WERI-Rb-1 (cell line): ENCODE results near the gene EPN3.
A peak's percentile ranks its signal among the peaks of the same experiment; 100 is the strongest.

Source experiments
- DNase-seq: peaks from one replicate; pipeline ENCODE4 v3.0.0-alpha.2; 2020
- H3K27ac ChIP-seq: fragments of 250-450 bp; sonication (Bioruptor Pico); 2 replicates; pipeline ENCODE4 v1.5.1; 2020; ENCODE audit warnings: mild to moderate bottlenecking, moderate library complexity
- H3K27me3 ChIP-seq: fragments of 250-450 bp; sonication (Bioruptor Pico); 2 replicates; pipeline ENCODE4 v1.5.1; 2021; ENCODE audit warnings: mild to moderate bottlenecking, low read depth, moderate library complexity; ENCODE audit not compliant: insufficient read depth, severe bottlenecking
- H3K36me3 ChIP-seq: fragments of 250-450 bp; sonication (Bioruptor Pico); 2 replicates; pipeline ENCODE4 v1.5.1; 2020; ENCODE audit warnings: mild to moderate bottlenecking, moderate library complexity
- H3K4me3 ChIP-seq: 2 replicates; pipeline ENCODE4 v1.5.1; 2011; ENCODE audit warnings: low read depth, mild to moderate bottlenecking, control low read depth, low read length
- H3K9me3 ChIP-seq: fragments of 250-450 bp; sonication (Bioruptor Pico); 2 replicates; pipeline ENCODE4 v1.5.1; 2021; ENCODE audit warnings: mild to moderate bottlenecking, moderate library complexity; ENCODE audit not compliant: severe bottlenecking
- CTCF ChIP-seq: IDR thresholded peaks from 2 replicates; pipeline ENCODE4 v1.5.1; 2011; ENCODE audit warnings: low read depth, mild to moderate bottlenecking, control low read depth, inconsistent platforms, low read length

Gene EPN3

GRCh38 chr17:50562242-50563091 lies 29.9 kb downstream of the EPN3 start:
- peak overlapping the region; percentile 52 for H3K27ac ChIP-seq
- no peak for TF ChIP-seq CTCF
- H3K27me3 ChIP-seq = no peaks in the 10 kb centered on the region
- peak overlapping the region; percentile 78 for H3K4me3 ChIP-seq
- H3K9me3 ChIP-seq = no peaks in the 10 kb centered on the region
- peaks cover 15% of the 10 kb centered on the region for H3K36me3 ChIP-seq
- no peak for DNase-seq

GRCh38 chr17:50563092-50563511 lies 30.6 kb downstream of the EPN3 start:
- Histone ChIP-seq H3K36me3 (peaks cover 21% of the 10 kb centered on the region), H3K4me3 (peak overlapping the region; percentile 78), H3K9me3 (no peaks in the 10 kb centered on the region), H3K27me3 (no peaks in the 10 kb centered on the region), H3K27ac (peak overlapping the region; percentile 52)
- TF ChIP-seq CTCF = peak; percentile 73
- peak; percentile 74 for DNase-seq

DNA sequence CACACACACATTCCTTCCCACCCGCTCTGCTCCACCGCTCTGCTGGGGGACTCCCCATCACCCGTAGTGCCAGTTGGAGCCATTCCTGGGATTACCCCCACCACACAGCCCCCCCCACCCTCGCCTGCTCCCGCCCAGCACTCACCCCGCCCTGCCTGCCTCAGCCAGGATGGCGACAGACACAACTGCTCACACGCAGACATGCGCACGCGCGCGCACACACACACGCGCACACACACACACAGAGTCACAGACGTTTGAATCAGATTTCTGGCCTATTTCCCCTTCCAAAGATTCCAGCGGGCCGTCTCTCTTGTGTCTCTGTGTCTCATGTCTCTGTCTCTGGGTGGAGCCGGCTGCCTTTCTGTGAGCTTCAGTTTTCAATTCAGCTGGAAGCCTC lies 32.4 kb downstream of the EPN3 start:
- H3K27me3 ChIP-seq = no peaks in the 10 kb centered on the region
- H3K4me3 ChIP-seq = no peak overlapping the region
- TF ChIP-seq CTCF = no peak
- H3K9me3 ChIP-seq = no peaks in the 10 kb centered on the region
- H3K36me3 ChIP-seq = peaks cover 36% of the 10 kb centered on the region
- peak overlapping the region; percentile 41 for H3K27ac ChIP-seq
- DNase-seq = peak; percentile 61

DNA sequence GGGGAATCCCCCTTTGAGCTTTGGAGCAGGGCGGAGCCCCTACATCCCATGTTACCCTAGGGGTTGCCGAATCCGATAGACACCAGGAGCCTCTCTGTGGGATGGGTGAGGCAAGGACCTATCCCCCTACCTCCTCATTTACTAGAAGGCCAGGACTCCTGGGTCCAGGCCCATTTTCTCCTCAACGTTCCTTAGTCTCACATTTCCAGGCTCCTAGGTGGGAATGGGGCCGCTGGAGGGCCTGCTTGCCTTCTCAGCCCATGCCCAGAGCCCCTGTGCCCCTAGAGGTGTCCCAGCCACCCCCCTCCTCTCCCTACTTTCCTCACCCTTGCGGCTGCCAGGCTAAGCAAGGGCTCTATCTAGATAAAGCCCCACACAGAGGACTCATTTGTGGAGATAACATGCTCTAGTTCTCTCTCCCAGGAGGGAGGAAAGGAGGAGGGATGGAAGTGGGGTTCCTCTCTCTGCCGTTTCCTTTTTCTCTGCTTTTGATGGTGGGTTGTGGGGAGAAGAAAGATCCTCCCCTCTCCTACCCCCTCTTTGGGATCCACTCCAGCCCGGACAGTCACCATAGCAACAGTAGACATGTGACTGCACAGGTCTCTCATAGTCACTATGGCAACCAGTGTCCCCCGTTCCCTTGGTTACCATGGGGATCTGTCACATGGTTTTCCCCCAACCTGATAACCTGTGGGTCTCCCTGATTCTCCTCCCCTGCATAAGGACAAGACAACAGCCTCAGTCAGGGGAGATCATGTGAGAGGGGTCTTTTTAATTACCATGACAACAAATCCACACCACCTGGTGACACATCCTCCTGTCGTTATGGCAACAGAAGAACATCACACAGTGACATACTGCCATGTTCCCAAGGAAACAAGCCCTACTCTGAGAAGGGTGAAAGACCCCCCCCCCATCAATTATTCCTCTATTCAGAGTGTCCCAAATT lies 33.1 kb downstream of the EPN3 start:
- H3K9me3 ChIP-seq = no peaks in the 10 kb centered on the region
- H3K27ac ChIP-seq = peak overlapping the region; percentile 41
- TF ChIP-seq CTCF = no peak
- H3K4me3 ChIP-seq = no peak overlapping the region
- no peak for DNase-seq
- H3K36me3 ChIP-seq = peaks cover 36% of the 10 kb centered on the region
- no peaks in the 10 kb centered on the region for H3K27me3 ChIP-seq

DNA sequence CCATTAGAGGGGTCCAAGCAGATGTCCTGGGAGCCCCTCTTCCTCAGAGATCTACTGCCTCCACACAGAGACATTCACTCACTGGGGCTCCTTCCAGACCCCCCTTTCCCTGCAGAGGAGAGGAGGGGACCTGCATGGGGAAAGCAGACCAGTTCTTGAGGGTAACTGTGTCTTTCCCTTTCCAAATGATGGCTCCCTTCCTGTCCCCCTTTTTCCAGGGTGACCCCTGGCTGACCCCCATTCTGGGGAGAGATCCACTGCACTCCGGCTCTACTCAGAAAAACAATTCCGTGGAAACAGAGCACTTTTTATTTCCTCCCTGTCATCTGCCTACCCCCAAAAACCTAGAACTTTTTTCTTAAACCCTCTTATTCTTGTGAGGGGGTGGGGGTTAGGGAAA lies 34.4 kb downstream of the EPN3 start:
- Histone ChIP-seq H3K27me3 (no peaks in the 10 kb centered on the region), H3K36me3 (peaks cover 48% of the 10 kb centered on the region), H3K27ac (peak overlapping the region; percentile 96), H3K9me3 (no peaks in the 10 kb centered on the region), H3K4me3 (no peak overlapping the region)
- TF ChIP-seq CTCF = no peak
- DNase-seq = no peak
